ENCODE results near the gene PDE3A.

GRCh38 chr12:20368651-20369304, 441 bp downstream of the PDE3A start:
- TF ChIP-seq CTCF (conservative IDR thresholded peaks at IDR 0.05) (no peak), ZFX (IDR thresholded peaks at IDR 0.05) (no peak)
